ENCODE results near the gene TK1.

- TF ChIP-seq, protein P1, sequence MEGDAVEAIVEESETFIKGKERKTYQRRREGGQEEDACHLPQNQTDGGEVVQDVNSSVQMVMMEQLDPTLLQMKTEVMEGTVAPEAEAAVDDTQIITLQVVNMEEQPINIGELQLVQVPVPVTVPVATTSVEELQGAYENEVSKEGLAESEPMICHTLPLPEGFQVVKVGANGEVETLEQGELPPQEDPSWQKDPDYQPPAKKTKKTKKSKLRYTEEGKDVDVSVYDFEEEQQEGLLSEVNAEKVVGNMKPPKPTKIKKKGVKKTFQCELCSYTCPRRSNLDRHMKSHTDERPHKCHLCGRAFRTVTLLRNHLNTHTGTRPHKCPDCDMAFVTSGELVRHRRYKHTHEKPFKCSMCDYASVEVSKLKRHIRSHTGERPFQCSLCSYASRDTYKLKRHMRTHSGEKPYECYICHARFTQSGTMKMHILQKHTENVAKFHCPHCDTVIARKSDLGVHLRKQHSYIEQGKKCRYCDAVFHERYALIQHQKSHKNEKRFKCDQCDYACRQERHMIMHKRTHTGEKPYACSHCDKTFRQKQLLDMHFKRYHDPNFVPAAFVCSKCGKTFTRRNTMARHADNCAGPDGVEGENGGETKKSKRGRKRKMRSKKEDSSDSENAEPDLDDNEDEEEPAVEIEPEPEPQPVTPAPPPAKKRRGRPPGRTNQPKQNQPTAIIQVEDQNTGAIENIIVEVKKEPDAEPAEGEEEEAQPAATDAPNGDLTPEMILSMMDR (IDR thresholded peaks at IDR 0.05), result no peak
- TF ChIP-seq POLR2A (IDR thresholded peaks at IDR 0.05), result no peak
Measured at GRCh38 chr17:78223061-78223460, 36.2 kb upstream of the TK1 start.
